ENCODE results near the gene ZBTB47.

The ZBTB47 gene

DNA sequence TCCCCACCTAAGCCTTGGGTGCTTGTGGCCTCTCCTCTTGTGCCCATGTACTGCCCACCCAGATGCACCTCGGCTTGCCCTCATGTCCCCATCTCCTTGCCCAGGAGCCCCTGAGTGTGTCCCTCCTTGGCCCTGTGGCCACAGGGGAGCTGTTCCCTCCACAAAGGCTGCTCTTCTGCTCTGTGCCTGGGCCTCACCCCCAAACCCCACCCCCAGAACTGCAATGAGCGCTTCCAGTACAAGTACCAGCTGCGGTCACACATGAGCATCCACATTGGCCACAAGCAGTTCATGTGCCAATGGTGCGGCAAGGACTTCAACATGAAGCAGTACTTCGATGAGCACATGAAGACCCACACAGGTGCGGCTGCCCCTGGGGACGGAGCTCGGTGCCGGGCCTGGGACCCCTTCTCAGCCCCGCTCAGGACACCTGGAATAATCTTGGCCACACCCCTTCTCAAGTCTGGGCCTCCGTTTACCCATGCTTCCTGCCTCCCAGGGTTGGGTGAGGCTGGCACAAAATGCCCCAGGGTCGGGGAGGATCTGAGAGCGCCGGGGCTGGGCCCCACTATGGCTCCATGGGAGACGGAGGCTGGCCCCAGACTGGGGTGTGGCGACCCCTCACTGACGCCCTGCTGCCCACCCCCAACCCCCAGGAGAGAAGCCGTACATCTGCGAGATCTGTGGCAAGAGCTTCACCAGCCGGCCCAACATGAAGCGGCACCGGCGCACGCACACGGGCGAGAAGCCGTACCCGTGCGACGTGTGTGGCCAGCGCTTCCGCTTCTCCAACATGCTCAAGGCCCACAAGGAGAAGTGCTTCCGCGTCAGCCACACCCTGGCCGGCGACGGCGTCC is 10.3 kb downstream of the ZBTB47 start:
- TF ChIP-seq, protein P1, sequence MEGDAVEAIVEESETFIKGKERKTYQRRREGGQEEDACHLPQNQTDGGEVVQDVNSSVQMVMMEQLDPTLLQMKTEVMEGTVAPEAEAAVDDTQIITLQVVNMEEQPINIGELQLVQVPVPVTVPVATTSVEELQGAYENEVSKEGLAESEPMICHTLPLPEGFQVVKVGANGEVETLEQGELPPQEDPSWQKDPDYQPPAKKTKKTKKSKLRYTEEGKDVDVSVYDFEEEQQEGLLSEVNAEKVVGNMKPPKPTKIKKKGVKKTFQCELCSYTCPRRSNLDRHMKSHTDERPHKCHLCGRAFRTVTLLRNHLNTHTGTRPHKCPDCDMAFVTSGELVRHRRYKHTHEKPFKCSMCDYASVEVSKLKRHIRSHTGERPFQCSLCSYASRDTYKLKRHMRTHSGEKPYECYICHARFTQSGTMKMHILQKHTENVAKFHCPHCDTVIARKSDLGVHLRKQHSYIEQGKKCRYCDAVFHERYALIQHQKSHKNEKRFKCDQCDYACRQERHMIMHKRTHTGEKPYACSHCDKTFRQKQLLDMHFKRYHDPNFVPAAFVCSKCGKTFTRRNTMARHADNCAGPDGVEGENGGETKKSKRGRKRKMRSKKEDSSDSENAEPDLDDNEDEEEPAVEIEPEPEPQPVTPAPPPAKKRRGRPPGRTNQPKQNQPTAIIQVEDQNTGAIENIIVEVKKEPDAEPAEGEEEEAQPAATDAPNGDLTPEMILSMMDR (IDR thresholded peaks at IDR 0.05; ENCODE audit: low read depth, low read length), result no peak
- no peak for DNase-seq (ENCODE audit: low read depth, low spot score)
- H3K4me3 ChIP-seq (ENCODE audit: low read depth, low read length), result no peak overlapping the region
- in situ Hi-C loops (cut with HindIII; ENCODE audit: low sequenced_read_pairs), result no loop called here

DNA sequence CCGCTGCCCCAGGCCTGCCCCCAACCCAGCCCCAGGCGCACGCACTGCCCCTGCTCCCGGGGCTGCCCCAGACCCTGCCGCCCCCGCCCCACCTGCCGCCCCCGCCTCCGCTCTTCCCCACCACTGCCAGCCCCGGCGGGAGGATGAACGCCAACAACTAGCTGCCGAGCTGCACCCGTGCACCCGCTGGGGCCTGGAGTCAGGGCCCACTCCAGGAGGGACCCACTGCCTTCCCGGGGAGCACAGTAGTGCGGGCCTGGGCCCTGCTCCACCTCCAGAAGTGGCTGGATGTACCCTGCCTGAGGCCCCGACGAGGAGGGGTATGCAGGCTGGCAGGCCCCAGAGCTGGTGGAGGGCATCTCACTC is 10.9 kb downstream of the ZBTB47 start:
- in situ Hi-C loops (cut with HindIII; ENCODE audit: low sequenced_read_pairs), result no loop called here
- no peak for DNase-seq (ENCODE audit: low read depth, low spot score)
- H3K4me3 ChIP-seq (ENCODE audit: low read depth, low read length), result no peak overlapping the region
- TF ChIP-seq, protein P1 (IDR thresholded peaks at IDR 0.05; ENCODE audit: low read depth, low read length), result no peak

DNA sequence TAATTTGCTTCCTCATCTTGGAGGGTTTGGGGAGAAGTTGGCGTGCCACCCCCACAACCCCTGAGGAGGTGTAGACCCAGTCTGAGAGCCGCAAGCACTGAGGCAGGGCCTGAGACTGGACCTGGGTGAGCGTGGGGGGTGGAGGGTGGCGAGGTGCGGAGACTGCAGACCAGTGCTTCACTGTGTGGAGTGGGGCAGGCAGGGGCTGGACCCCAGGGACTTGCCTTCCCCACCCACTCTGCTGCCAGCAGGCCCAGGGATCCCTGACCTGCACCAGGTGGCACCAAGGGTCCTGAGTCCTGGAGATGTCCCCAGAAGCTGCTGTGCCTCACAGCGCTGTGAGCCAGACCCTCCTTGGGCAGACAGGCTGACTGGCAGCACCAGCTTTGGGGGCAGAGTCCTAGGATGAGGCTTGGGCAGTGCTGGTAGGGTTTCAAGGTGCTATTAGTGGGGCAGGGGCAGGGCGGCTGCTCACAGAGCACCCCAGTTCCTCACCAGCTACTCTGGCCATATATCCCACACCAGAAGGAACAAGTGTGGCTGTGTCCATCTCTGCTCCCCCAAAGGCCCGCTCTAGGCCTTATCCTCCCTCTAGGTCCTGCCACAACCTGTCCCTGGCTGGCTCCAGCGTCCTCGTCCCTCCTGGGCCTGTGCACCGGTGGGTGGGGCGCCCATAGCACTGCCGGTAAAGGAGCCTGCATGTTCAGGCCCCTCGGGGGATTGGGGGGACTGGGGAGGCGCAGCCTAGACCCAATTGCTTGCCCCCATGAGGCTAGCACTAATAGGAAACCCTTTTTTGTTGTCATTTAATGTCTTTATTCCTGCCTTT is 11.8 kb downstream of the ZBTB47 start:
- no peak overlapping the region for H3K4me3 ChIP-seq (ENCODE audit: low read depth, low read length)
- in situ Hi-C loops (cut with HindIII; ENCODE audit: low sequenced_read_pairs), result no loop called here
- TF ChIP-seq, protein P1 (IDR thresholded peaks at IDR 0.05; ENCODE audit: low read depth, low read length), result no peak
- no peak for DNase-seq (ENCODE audit: low read depth, low spot score)

DNA sequence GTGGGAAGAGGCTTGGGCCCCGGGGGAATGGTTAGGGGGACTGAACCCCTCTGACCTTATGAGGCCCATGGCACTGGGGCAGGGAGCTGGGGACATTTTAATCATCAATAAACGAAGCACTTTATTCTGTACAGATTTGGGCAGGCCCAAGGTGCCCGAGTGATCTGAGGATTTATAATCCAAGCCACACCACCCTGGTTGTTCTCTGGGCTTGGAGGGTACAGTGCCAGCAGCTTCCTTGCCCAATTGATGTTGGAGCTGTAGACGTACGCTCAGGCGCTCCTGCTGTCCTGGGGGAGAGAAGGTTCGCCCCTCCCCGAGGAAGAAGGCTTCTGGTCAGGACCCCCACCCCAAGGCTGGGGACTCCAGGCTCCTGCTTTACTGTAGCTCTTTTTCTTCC is 12.5 kb downstream of the ZBTB47 start:
- no peak overlapping the region for H3K4me3 ChIP-seq (ENCODE audit: low read depth, low read length)
- in situ Hi-C loops (cut with HindIII; ENCODE audit: low sequenced_read_pairs), result no loop called here
- TF ChIP-seq, protein P1 (IDR thresholded peaks at IDR 0.05; ENCODE audit: low read depth, low read length), result no peak
- no peak for DNase-seq (ENCODE audit: low read depth, low spot score)

DNA sequence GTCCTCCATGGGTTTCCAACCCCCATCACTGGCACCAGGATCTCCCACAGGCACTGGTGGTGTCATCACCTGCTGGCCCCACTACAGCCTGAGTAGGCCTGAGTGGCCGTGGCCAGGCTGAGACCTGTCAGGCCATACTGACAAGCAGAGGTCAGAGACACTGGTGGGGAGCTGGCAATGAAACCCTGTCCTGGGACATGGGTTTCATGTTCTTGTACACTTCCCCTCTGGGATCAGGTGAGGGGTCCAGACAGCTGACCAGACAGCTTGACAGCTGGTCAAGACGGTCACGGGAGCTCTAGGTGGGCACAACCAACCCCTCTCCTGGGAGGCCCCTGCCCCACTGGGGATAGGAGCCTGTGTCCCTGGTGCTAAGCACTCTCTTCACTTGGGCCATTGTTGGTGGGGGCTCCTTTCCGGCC is 13.1 kb downstream of the ZBTB47 start:
- TF ChIP-seq, protein P1 (IDR thresholded peaks at IDR 0.05; ENCODE audit: low read depth, low read length), result no peak
- DNase-seq (ENCODE audit: low read depth, low spot score), result no peak
- no peak overlapping the region for H3K4me3 ChIP-seq (ENCODE audit: low read depth, low read length)
- in situ Hi-C loops (cut with HindIII; ENCODE audit: low sequenced_read_pairs), result no loop called here

DNA sequence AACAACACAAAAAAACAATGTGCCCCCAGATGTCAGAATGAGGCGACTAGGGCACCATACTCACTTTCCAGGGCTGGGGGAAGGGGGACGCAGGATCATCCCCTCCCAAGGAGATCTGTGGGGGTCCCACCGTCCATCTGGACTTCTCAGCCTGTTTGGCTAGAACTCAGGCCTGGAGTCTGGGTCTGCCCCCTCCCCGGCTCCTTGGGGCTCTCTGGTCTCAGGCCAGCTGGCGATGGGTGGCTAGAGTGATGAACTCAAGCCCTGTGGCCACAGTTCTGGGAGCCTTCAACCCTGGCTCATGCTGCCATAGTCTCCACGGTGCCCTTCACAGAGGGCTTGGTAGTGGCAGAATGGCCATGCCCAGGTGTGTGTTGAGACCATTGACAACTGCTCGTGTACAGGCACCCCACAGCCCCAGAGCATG is 13.6 kb downstream of the ZBTB47 start:
- TF ChIP-seq, protein P1 (IDR thresholded peaks at IDR 0.05; ENCODE audit: low read depth, low read length), result no peak
- DNase-seq (ENCODE audit: low read depth, low spot score), result no peak
- H3K4me3 ChIP-seq (ENCODE audit: low read depth, low read length), result no peak overlapping the region
- in situ Hi-C loops (cut with HindIII; ENCODE audit: low sequenced_read_pairs), result no loop called here
